Right lobe of liver (tissue), 6 donors: ENCODE measurements around the gene F8. TPM values are rescaled to one million over a fixed set of nuclear protein-coding genes. Genes with fewer than 3 reads are reported as not detected.
A peak's percentile ranks its signal among the peaks of the same experiment; 100 is the strongest.

ENCODE experiments used
- ATAC-seq, 4 donors: fragments of 200-7000 bp; cut with Tn5 transposase; one replicate each; pipeline ENCODE4 v1.9.1; 2020; ENCODE audit warnings: mild to moderate bottlenecking in 4 of 4, moderate library complexity in 4 of 4
- DNase-seq, 3 donors: peaks; one replicate each; pipeline ENCODE4 v3.0.0-alpha.2; 2020
- H3K27ac ChIP-seq, 3 donors: fragments of 200-600 bp; one replicate each; pipeline ENCODE4 v1.8.0; 2022
- H3K27me3 ChIP-seq, 2 donors: fragments of 200-600 bp; one replicate each; pipeline ENCODE4 v1.8.0; 2022
- H3K36me3 ChIP-seq, 4 donors: fragments of 200-600 bp; sonication (generic) in 1 of 4; one replicate each; pipeline versions ENCODE4 v1.5.1 to v1.8.0; 2017 to 2022; ENCODE audit warnings: control low read depth in 1 of 4
- H3K4me1 ChIP-seq, 4 donors: fragments of 200-600 bp; sonication (generic) in 1 of 4; one replicate each; pipeline versions ENCODE4 v1.5.1 to v1.8.0; 2017 to 2022; ENCODE audit warnings: control low read depth in 1 of 4
- H3K4me3 ChIP-seq, 3 donors: fragments of 200-600 bp; one replicate each; pipeline ENCODE4 v1.8.0; 2022
- H3K9me3 ChIP-seq, 4 donors: fragments of 200-600 bp; sonication (generic) in 1 of 4; one replicate each; pipeline versions ENCODE4 v1.5.1 to v1.8.0; 2017 to 2022; ENCODE audit warnings: control low read depth in 1 of 4
- POLR2A ChIP-seq: fragments of 450-650 bp; IDR thresholded peaks from one replicate; pipeline ENCODE4 v1.6.1; 2017; ENCODE audit warnings: antibody characterized with exemption, mild to moderate bottlenecking
- WGBS: methylation state at CpG from one replicate; pipeline ENCODE4 v1.1.6; 2018; ENCODE audit warnings: low coverage, low lambda C conversion rate; ENCODE audit not compliant: insufficient coverage; ENCODE audit errors: missing lambda C conversion rate; 5-methylcytosine and 5-hydroxymethylcytosine counted together
- intact Hi-C, 2 donors: fragments of 100-400 bp; cut with DNase I; formaldehyde crosslinking; loops; one replicate each; pipeline versions ENCODE4 v1.11.2 to v1.14.1; 2022
- long read RNA-seq: library from polyadenylated mRNA; unstranded; transcript quantifications from one replicate; pipeline ENCODE4 v2.0.0, GENCODE V29; 2019
- total RNA-seq, 6 experiments: library from RNA; depleted of rRNA in 2 of 6; stranded (reverse); fragments of >200 nt in 2 of 6; fragmentation: NEBNext Ultra II Directional in 3 of 6; extraction: Animal tissue kit (Norgen Biotek cat#: 25700) in 3 of 6; gene quantifications; one replicate each; pipeline versions ENCODE4 v1.1.0 to v1.2.4, GENCODE V29; 2016 to 2023
- TF ChIP-seq, protein P1 (sequence below), 4 donors: fragments of 200-600 bp in 3 of 4; fragments of 450-650 bp in 1 of 4; IDR thresholded peaks; one replicate each; pipeline versions ENCODE4 v1.5.1 to v1.8.0; 2016 to 2022; ENCODE audit warnings: antibody characterized with exemption in 4 of 4, mild to moderate bottlenecking in 2 of 4
- donor health status: DM: no; HTN: yes; CAD: no.
- donor health status: DM: no; HTN: no; CAD: no.
- donor health status: DM: no; HTN: no; CAD: no.
- donor health status: DM: no; HTN: yes; CAD: no.
- donor health status: DM: no; HTN: yes; CAD: no.

F8 gene
- total RNA-seq: 10 to 100 TPM; 19.4 to 36.2 (median 26.3) TPM
- long read RNA-seq, partial matches to known transcripts: 2 of 2 reads
- long read RNA-seq, other reads (novel, unspliced or antisense): 0 of 2 reads

DNA sequence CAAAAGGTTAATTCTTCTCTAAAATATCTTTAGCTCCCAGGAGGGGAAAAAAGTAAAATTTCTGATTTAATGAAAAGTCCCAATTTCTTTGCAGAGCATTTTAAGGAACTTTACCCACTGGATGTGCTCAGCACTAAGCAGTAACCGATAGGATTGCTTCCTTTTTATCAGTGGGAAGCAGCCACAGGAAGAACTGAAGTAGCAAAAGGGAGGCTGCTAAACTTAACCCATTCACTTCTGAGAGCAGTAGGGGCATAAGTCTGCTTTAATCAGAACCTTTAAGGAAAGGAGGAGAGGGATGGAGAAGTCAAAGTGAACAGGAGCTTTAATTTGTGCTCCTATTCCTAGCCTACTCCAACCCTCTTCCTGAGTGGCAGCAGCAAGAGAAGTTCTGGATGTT lies at the start of gene F8:
F8 (minus strand) TSS at position 139 of the 400 bp plus-strand sequence. CDS start 171 bp downstream, outside the sequence.
- no peaks in the 10 kb centered on the region for H3K4me1 ChIP-seq
- ATAC-seq (no peak), DNase-seq (no peak)
- no peaks in the 10 kb centered on the region for H3K9me3 ChIP-seq
- 12% methylated on average over 1 of the region's 1 CpG for WGBS
- TF ChIP-seq, protein P1, sequence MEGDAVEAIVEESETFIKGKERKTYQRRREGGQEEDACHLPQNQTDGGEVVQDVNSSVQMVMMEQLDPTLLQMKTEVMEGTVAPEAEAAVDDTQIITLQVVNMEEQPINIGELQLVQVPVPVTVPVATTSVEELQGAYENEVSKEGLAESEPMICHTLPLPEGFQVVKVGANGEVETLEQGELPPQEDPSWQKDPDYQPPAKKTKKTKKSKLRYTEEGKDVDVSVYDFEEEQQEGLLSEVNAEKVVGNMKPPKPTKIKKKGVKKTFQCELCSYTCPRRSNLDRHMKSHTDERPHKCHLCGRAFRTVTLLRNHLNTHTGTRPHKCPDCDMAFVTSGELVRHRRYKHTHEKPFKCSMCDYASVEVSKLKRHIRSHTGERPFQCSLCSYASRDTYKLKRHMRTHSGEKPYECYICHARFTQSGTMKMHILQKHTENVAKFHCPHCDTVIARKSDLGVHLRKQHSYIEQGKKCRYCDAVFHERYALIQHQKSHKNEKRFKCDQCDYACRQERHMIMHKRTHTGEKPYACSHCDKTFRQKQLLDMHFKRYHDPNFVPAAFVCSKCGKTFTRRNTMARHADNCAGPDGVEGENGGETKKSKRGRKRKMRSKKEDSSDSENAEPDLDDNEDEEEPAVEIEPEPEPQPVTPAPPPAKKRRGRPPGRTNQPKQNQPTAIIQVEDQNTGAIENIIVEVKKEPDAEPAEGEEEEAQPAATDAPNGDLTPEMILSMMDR (IDR thresholded peaks at IDR 0.05): no peak
- intact Hi-C loops: no loop called here
- no peak within 1 kb of the TSS for H3K27ac ChIP-seq
- peak within 1 kb of the TSS in 2 of 3 donors; percentile 4 to 8 for H3K4me3 ChIP-seq
- H3K27me3 ChIP-seq: no peaks in the 10 kb centered on the region
- H3K36me3 ChIP-seq: no peaks in the 10 kb centered on the region

DNA sequence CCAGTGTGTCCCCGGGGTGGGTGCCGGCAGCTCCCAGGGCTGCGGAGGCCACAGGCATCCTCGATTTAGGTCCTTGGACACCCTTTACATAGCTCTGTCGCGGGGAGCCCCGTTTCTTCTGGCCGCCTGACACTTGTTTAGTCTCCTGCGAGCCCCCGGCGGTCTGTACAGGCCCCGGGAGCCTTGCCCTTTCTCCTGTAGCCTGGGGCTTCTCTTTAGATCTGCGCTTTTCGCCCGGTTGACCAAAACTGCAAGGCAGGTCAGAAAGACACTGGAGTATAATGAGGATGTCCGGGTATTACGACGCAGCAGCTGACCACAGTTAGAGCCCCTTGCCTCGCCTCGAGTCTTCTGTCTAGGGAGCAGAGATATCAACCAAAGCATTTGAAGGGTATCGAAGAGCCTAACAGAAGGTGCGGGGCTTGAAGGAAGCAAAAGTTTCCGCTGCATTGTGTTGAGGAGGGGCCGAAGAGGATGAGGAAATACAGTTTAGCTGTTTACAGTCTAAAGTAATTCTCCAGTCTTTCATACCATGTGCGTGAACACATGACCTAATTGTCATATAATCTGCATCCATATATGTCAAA lies 49.3 kb upstream of the F8 start:
- DNase-seq: peak in 1 of 3 donors; percentile 62
- 30% methylated on average over 13 of the region's 25 CpGs for WGBS

DNA sequence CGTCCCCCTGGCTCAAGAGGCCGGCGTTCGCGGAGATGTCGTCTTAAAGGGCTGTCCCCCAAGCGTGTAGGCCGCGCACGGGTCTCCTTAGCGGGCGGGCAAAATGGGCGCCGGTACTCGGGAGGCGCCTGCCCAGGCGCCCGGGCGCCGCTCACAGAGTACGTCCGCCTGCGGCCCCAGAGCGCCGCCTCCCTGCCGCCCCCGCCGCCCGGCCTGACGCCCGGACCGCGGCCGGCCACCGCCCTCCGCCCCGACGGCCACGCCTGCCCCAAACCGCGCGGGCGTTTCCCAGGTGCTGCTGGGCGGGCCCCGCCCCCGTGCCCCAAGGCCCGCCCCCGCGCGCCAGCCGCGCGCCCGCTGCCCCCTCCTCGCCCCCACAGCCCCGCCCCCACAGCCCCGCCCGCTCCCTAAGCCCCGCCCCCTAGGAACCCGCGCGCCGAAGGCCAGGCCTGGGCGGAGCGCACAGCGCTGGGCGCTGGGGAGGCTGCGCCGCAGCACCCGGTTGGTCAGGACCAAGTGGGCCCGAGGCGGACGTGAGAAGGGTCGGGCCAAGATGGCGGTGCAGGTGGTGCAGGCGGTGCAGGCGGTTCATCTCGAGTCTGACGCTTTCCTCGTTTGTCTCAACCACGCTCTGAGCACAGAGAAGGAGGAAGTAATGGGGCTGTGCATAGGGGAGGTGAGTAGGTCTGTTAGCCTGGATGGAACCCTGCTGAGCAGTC lies 48.6 kb upstream of the F8 start, which contains the start of the genes BRCC3, CMC4 and MTCP1:
BRCC3 (plus strand) TSS at position 534 of the 719 bp plus-strand sequence; CDS start at position 554, 20 bp downstream.
CMC4 (minus strand) TSS at position 162 of the 719 bp plus-strand sequence. CDS start 7,113 bp downstream, outside the sequence.
MTCP1 (minus strand) TSS at position 162 of the 719 bp plus-strand sequence. CDS start 5,126 bp downstream, outside the sequence.
- ATAC-seq (peak; percentile 83 to 95 (median 92)), DNase-seq (peak; percentile 86 to 90 (median 87))
- H3K27me3 ChIP-seq: no peaks in the 10 kb centered on the region
- H3K9me3 ChIP-seq: no peaks in the 10 kb centered on the region
- TF ChIP-seq, protein P1 (IDR thresholded peaks at IDR 0.05): peak in 1 of 4 donors; percentile 9
- TF ChIP-seq POLR2A: peak; percentile 80
- peak within 1 kb of the TSS; percentile 52 to 88 (median 78) for H3K27ac ChIP-seq
- intact Hi-C loops: no loop called here
- H3K36me3 ChIP-seq: peaks cover 0 to 3% (median 1%) of the 10 kb centered on the region in 4 donors
- WGBS: 28% methylated on average over 18 of the region's 81 CpGs
- H3K4me1 ChIP-seq: peaks cover 0 to 9% (median 0%) of the 10 kb centered on the region in 4 donors
- peak within 1 kb of the TSS; percentile 62 to 66 (median 63) for H3K4me3 ChIP-seq

More for the DNA sequence above, 49.3 kb upstream of the F8 start:
- peak overlapping the region; percentile 52 to 65 (median 62) for H3K27ac ChIP-seq
- intact Hi-C loops: no loop called here
- H3K4me1 ChIP-seq: peaks cover 0 to 6% (median 0%) of the 10 kb centered on the region in 4 donors
- peak in 3 of 4 donors; percentile 3 to 55 (median 6) for ATAC-seq
- peaks cover 0 to 3% (median 2%) of the 10 kb centered on the region in 4 donors for H3K36me3 ChIP-seq
- no peaks in the 10 kb centered on the region for H3K27me3 ChIP-seq
- H3K4me3 ChIP-seq: peak overlapping the region; percentile 49 to 66 (median 63)
- H3K9me3 ChIP-seq: no peaks in the 10 kb centered on the region
- TF ChIP-seq POLR2A: no peak
- TF ChIP-seq, protein P1 (IDR thresholded peaks at IDR 0.05): no peak

DNA sequence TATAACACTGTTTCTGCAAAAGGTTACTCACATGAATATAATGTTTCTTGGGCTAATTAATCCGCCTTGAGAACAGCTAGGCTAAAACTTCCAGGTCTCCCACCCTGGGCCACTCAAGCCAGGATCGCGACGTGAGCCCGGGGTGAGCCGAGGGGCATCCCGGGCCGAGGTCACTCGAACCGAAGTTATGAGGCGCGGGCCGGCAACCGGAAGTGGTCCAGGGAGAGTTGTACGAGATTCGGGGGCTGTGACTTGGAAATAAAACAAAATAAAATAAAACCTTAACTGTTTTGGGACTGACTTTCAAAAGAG lies 48.1 kb upstream of the F8 start:
- intact Hi-C loops: no loop called here
- H3K4me3 ChIP-seq: peak overlapping the region; percentile 56 to 62 (median 62)
- peaks cover 0 to under 1% (median 0%) of the 10 kb centered on the region in 4 donors for H3K36me3 ChIP-seq
- H3K27me3 ChIP-seq: no peaks in the 10 kb centered on the region
- no peaks in the 10 kb centered on the region for H3K9me3 ChIP-seq
- DNase-seq: peak in 1 of 3 donors; percentile 62
- H3K27ac ChIP-seq: peak overlapping the region; percentile 52 to 88 (median 78)
- TF ChIP-seq, protein P1 (IDR thresholded peaks at IDR 0.05): no peak
- TF ChIP-seq POLR2A: no peak
- peak in 3 of 4 donors; percentile 7 to 34 (median 8) for ATAC-seq
- H3K4me1 ChIP-seq: peaks cover 0 to 15% (median 0%) of the 10 kb centered on the region in 4 donors
- 25% methylated on average over 14 of the region's 16 CpGs for WGBS
